HL-60 (cell line): Measurements from ENCODE around the gene TSPY10.
"Not testable (repeated sequence)": the region's sequence is repeated elsewhere in the genome, so short reads cannot be mapped to it uniquely, and the experiment has no call there.

Experiments
- DNase-seq, 2 experiments: peaks; one replicate each; pipeline ENCODE4 v3.0.0-alpha.2; 2010 to 2020; ENCODE audit warnings: low read depth in 1 of 2, low spot score in 1 of 2
- H3K27ac ChIP-seq: fragments of 250-450 bp; sonication (Bioruptor Pico); replicated peaks from 2 replicates; pipeline ENCODE4 v1.5.1; 2020; ENCODE audit warnings: mild to moderate bottlenecking, moderate library complexity
- H3K27me3 ChIP-seq: fragments of 250-450 bp; sonication (Bioruptor Pico); 2 replicates; pipeline ENCODE4 v1.5.1; 2021; ENCODE audit warnings: mild to moderate bottlenecking, moderate library complexity; ENCODE audit not compliant: insufficient read depth, poor library complexity, severe bottlenecking
- H3K4me3 ChIP-seq: replicated peaks from 2 replicates; pipeline ENCODE4 v1.5.1; 2011; ENCODE audit warnings: mild to moderate bottlenecking, control low read depth, low read length; ENCODE audit not compliant: insufficient read depth
- long read RNA-seq: library from polyadenylated mRNA; unstranded; transcript quantifications from one replicate; pipeline ENCODE4 v2.0.0, GENCODE V29; 2020

Gene TSPY10
- long read RNA-seq, result 0 reads

- not testable (repeated sequence) for H3K27ac ChIP-seq, H3K27me3 ChIP-seq, H3K4me3 ChIP-seq, DNase-seq
These were observed at the start of gene TSPY10 for GRCh38 chrY:9527580-9527979. TSS of gene TSPY10 (plus strand) at chrY:9527880. CDS start at chrY:9527926, 46 bp downstream.

- not testable (repeated sequence) for DNase-seq, H3K27me3 ChIP-seq, H3K27ac ChIP-seq, H3K4me3 ChIP-seq
These were observed 40.7 kb upstream of the TSPY10 start, which contains the start of gene TSPY9 for GRCh38 chrY:9486967-9487366. TSS of gene TSPY9 (plus strand) at chrY:9487267. CDS start at chrY:9487313, 46 bp downstream.

GRCh38 chrY:9504396-9504795 lies 23.3 kb upstream of the TSPY10 start:
- not testable (repeated sequence) for H3K4me3 ChIP-seq, H3K27ac ChIP-seq, DNase-seq, H3K27me3 ChIP-seq

- H3K27me3 ChIP-seq, H3K4me3 ChIP-seq: not testable (repeated sequence)
These were observed 11.4 kb upstream of the TSPY10 start for GRCh38 chrY:9516287-9516686.

More at GRCh38 chrY:9516287-9516686, 11.4 kb upstream of the TSPY10 start:
- H3K27ac ChIP-seq, DNase-seq: not testable (repeated sequence)
